Right atrium auricular region (tissue), 2 donors: ENCODE measurements around the gene TNRC6C. TPM values are rescaled to one million over a fixed set of nuclear protein-coding genes. Genes with fewer than 3 reads are reported as not detected.
"Not testable (repeated sequence)": the region's sequence is repeated elsewhere in the genome, so short reads cannot be mapped to it uniquely, and the experiment has no call there.

Experiments
- DNase-seq: peaks from one replicate; pipeline ENCODE4 v3.0.0-alpha.2; 2019; ENCODE audit warnings: low spot score
- H3K27ac ChIP-seq, 2 donors: fragments of 200-600 bp; sonication (generic); 1 replicate in 1 of 2; 2 replicates in 1 of 2; pipeline ENCODE4 v1.5.1; 2016 to 2019
- H3K27me3 ChIP-seq, 2 donors: fragments of 200-600 bp; sonication (generic); one replicate each; pipeline versions ENCODE4 v1.5.1 to v1.6.0; 2017 to 2019
- H3K36me3 ChIP-seq: fragments of 200-600 bp; sonication (generic); one replicate; pipeline ENCODE4 v1.5.1; 2016
- H3K4me1 ChIP-seq, 2 donors: fragments of 200-600 bp; sonication (generic); one replicate each; pipeline versions ENCODE4 v1.5.1 to v1.6.0; 2017 to 2019
- H3K4me3 ChIP-seq, 2 donors: fragments of 200-600 bp; sonication (generic); 1 replicate in 1 of 2; 2 replicates in 1 of 2; pipeline ENCODE4 v1.5.1; 2017 to 2019; ENCODE audit warnings: mild to moderate bottlenecking in 1 of 2, moderate library complexity in 1 of 2
- H3K9me3 ChIP-seq, 2 donors: fragments of 200-600 bp; sonication (generic); one replicate each; pipeline ENCODE4 v1.5.1; 2019
- CTCF ChIP-seq, 2 donors: fragments of 200-600 bp; sonication (generic); IDR thresholded peaks; one replicate each; pipeline ENCODE4 v1.5.1; 2019; ENCODE audit warnings: antibody characterized with exemption in 2 of 2
- total RNA-seq, 2 donors: library from RNA; depleted of rRNA; stranded (reverse); fragments of >200 nt; gene quantifications; one replicate each; pipeline ENCODE4 v1.1.0, GENCODE V29; 2016

The TNRC6C gene
- total RNA-seq, 2 donors from 2014 or later = 8.7 to 13.0 TPM

DNA sequence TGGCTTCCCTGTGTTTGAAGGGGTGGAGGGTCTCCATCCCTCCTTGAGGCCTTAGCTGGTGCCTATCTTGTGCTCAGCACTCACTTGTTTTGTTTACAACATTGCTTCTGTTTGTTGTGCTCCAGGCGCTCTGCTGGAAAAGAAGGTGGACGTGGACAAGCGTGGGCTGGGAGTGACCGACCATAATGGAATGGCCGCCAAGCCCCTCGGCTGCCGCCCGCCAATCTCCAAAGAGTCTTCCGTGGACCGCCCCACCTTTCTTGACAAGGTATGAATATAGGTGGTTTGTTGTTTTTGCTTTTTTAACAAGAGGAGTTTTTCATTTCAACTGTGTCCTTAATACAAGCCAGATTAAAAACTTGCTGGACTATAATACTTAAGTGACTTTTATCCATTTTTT lies 116.5 kb downstream of the TNRC6C start:
- TF ChIP-seq CTCF (IDR thresholded peaks at IDR 0.05) = no peak

GRCh38 chr17:78075545-78075944 lies 117.0 kb downstream of the TNRC6C start:
- TF ChIP-seq CTCF (IDR thresholded peaks at IDR 0.05) = no peak
- no peak for DNase-seq
- Histone ChIP-seq H3K27ac (no peak overlapping the region), H3K4me3 (no peak overlapping the region), H3K9me3 (no peaks in the 10 kb centered on the region), H3K4me1 (no peaks in the 10 kb centered on the region), H3K36me3 (peaks cover 92% of the 10 kb centered on the region), H3K27me3 (no peaks in the 10 kb centered on the region)

More for the DNA sequence above, 116.5 kb downstream of the TNRC6C start:
- no peak for DNase-seq
- H3K4me3 ChIP-seq = no peak overlapping the region
- H3K27ac ChIP-seq = no peak overlapping the region
- no peaks in the 10 kb centered on the region for H3K27me3 ChIP-seq
- H3K36me3 ChIP-seq = peaks cover 92% of the 10 kb centered on the region
- no peaks in the 10 kb centered on the region for H3K9me3 ChIP-seq
- H3K4me1 ChIP-seq = no peaks in the 10 kb centered on the region

DNA sequence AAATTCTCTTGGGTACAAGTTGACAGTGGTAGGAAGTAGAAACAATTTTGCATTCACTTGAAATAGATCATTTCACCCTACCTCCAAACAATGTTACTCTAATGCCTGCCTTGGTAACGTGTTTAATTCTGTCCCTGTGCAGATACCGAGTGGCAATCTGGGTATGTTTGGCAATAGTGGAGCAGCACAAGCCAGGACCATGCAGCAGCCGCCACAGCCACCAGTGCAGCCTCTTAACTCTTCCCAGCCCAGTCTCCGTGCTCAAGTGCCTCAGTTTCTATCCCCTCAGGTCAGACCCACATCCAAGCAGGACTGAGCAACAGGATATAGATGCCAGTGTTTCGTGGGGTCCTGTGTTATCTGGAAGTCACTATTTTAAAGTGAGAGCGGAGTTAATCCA lies 120.8 kb downstream of the TNRC6C start:
- Histone ChIP-seq H3K4me3 (no peak overlapping the region), H3K27me3 (no peaks in the 10 kb centered on the region), H3K36me3 (peaks cover 66% of the 10 kb centered on the region), H3K9me3 (no peaks in the 10 kb centered on the region), H3K4me1 (peaks cover 0 to 19% of the 10 kb centered on the region in 2 donors), H3K27ac (peak overlapping the region in 1 of 2 donors; percentile 50)
- DNase-seq = no peak
- TF ChIP-seq CTCF (IDR thresholded peaks at IDR 0.05) = no peak

GRCh38 chr17:78081551-78081950 lies 123.0 kb downstream of the TNRC6C start:
- peak overlapping the region; percentile 57 to 60 for H3K27ac ChIP-seq
- H3K4me1 ChIP-seq = peaks cover 0 to 19% of the 10 kb centered on the region in 2 donors
- no peak for TF ChIP-seq CTCF (IDR thresholded peaks at IDR 0.05)
- no peaks in the 10 kb centered on the region for H3K9me3 ChIP-seq
- DNase-seq = no peak
- H3K4me3 ChIP-seq = no peak overlapping the region
- no peaks in the 10 kb centered on the region for H3K27me3 ChIP-seq
- peaks cover 48% of the 10 kb centered on the region for H3K36me3 ChIP-seq

- not testable (repeated sequence) for H3K27me3 ChIP-seq, H3K9me3 ChIP-seq, H3K4me3 ChIP-seq, DNase-seq
- Histone ChIP-seq H3K27ac (peak overlapping the region; percentile 57 to 60), H3K36me3 (peaks cover 48% of the 10 kb centered on the region), H3K4me1 (peaks cover 0 to 19% of the 10 kb centered on the region in 2 donors)
Observed at GRCh38 chr17:78082355-78082872, 123.9 kb downstream of the TNRC6C start.

DNA sequence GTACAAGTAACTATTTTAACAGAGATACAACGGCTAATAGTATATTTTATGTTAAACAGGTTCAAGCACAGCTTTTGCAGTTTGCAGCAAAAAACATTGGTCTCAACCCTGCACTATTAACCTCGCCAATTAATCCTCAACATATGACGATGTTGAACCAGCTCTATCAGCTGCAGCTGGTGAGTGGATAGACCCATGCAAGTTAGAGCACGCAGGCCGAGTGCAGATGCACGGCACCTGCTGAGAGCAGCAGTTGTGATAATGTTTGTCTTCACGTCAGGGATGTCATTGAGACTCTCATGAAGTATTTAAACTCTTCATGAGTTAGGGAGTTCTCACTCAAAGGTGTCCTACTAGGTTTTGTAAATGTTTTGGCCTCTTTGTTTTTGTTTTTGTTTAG lies 124.5 kb downstream of the TNRC6C start:
- H3K27ac ChIP-seq = peak overlapping the region; percentile 49 to 60
- no peaks in the 10 kb centered on the region for H3K27me3 ChIP-seq
- DNase-seq = no peak
- TF ChIP-seq CTCF (IDR thresholded peaks at IDR 0.05) = no peak
- peaks cover 48% of the 10 kb centered on the region for H3K36me3 ChIP-seq
- H3K4me3 ChIP-seq = no peak overlapping the region
- H3K4me1 ChIP-seq = peaks cover 0 to 19% of the 10 kb centered on the region in 2 donors
- no peaks in the 10 kb centered on the region for H3K9me3 ChIP-seq
